Measurements from ENCODE around the gene CLEC17A.
"Not testable (repeated sequence)": the region's sequence is repeated elsewhere in the genome, so short reads cannot be mapped to it uniquely, and the experiment has no call there.

Gene CLEC17A, protein sequence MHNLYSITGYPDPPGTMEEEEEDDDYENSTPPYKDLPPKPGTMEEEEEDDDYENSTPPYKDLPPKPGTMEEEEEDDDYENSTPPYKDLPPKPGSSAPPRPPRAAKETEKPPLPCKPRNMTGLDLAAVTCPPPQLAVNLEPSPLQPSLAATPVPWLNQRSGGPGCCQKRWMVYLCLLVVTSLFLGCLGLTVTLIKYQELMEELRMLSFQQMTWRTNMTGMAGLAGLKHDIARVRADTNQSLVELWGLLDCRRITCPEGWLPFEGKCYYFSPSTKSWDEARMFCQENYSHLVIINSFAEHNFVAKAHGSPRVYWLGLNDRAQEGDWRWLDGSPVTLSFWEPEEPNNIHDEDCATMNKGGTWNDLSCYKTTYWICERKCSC

DNA sequence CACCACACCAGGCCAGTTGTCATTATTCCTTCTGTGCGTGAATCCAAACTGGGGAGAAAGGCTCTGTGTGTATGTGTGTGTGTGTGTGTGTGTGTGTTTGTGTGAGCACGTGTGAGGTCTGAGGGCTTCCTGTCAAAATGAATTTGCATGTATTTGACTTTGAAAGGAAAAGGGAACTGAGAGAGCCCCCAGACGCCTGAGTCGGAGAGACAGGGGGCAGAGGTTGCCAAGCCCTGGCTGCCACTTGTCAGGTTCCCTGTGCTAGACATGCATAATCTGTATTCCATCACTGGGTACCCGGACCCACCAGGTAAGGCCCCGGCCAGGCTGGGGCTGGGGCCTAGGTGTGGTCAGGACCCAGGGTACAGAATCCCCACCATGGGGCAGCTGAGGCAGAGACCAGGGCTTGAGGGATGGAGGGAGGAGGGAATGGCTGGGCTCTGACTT lies at the start of gene CLEC17A:
Gene CLEC17A (plus strand): TSS at position 191 of the 447 bp plus-strand sequence. CDS start 77 bp downstream, at position 268.
- DNase-seq (ENCODE audit: low read depth in 2 of 2, low spot score in 1 of 2): no peak

DNA sequence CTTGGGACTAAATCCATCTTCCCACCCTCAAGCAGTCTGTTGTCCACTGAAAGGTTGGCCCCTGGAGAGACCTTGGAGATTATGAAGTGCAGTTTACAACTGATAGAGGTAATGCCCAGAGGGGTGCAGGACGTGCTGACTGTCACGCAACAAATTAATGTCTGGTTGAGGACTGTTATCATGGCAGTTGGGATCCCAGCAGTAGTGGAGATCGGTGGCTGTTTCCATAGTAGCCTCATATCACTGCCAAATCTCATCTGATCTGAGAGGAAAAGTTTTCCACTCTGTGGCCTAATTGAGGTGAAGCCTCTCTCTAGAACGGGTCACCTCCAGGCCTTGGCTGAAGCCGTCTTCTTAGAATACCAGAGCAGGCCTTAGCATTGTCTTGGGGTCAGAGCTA lies 49.4 kb upstream of the CLEC17A start:
- no peak for DNase-seq (ENCODE audit: low read depth in 2 of 2, low spot score in 1 of 2)

DNA sequence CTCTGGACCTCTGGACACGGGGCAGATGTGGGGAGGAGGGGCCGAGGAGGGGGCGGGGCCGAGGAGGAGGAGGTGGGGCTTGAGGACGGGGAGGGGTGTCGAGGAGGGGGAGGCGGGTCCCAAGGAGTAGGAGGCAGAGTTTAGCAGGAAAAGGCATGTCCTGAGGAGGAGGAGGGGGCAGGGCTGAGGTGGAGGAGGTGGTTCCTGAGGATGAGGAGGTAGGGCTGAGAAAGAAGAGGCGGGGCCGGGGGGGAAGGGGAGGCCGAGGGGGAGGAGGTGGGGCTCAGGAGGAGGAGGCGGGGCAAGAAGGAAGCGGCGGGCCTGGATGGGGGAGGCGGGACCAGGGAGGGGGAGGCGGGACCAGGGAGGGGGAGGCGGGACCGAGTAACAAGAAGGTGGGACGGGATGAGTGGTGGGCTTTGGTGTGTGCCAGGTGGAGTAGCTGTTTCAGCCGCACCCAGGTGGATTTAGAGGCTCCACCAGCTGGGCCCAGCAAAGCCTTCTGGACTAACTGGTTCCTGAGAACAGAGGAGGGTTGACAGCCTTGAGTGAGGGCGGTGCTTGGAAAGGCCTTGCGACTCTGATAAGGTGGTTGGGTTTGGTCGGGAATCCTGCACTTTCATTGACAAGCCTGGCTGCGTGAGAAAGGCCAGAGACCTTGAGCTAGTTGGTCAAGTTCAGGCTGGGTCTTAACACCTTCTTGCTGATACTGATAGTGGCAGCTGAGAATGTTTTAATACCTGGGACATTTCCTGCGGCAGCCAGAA lies 45.8 kb upstream of the CLEC17A start:
- no peak for DNase-seq (ENCODE audit: low read depth in 2 of 2, low spot score in 1 of 2)

DNA sequence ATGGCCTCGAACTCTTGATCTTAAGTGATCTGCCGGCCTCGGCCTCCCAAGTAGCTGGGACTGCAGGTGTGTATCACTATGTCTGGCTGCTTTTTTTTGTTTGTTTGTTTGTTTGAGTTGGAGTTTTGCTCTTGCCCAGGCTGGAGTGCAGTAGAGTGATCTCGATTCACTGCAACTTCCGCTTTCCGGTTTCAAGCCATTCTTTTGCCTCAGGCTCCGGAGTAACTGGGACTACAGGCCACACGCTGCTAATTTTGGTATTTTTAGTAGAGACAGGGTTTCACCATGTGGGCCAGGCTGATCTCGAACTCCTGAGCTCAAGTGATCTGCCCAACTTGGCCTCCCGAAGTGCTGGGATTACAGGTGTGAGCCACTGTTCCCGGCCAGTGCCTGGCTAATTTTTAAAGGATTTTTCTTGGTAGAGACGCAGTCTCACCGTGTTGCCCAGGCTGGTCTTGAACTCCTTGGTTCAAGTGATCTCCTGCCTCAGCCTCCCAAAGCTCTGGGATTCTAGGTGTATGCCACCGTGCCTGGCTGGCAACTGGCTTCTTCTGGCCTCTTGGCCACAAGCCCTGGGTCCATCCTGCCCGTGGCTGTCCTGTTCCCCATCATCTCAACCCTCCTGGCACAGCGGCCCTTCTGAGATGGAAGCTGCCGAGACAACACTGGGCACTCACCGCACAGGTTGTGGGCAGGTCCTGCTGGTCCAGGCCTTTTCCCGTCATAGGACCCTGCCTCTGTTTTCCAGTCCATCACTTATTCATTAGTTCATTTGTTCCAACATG lies 42.0 kb upstream of the CLEC17A start:
- no peak for DNase-seq (ENCODE audit: low read depth in 2 of 2, low spot score in 1 of 2)

DNA sequence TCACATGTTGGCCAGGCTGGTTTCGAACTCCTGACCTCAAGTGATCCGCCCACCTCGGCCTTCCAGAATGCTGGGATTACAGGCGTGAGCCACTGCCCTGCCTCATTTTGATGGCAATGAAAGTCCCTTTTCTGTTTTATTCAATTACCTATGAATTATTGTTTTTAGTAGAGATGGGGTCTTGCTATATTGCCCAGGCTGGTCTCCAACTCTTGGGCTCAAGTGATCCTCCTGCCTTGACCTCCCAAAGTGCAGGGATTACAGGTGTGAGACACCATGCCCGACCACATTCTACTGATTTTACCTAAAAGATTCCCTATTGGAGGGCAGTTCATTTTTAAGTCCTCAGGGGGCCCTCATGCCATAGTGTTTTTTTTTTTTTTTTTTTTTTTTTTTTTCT lies 40.9 kb upstream of the CLEC17A start:
- not testable (repeated sequence) for DNase-seq (ENCODE audit: low read depth in 2 of 2, low spot score in 1 of 2)

DNA sequence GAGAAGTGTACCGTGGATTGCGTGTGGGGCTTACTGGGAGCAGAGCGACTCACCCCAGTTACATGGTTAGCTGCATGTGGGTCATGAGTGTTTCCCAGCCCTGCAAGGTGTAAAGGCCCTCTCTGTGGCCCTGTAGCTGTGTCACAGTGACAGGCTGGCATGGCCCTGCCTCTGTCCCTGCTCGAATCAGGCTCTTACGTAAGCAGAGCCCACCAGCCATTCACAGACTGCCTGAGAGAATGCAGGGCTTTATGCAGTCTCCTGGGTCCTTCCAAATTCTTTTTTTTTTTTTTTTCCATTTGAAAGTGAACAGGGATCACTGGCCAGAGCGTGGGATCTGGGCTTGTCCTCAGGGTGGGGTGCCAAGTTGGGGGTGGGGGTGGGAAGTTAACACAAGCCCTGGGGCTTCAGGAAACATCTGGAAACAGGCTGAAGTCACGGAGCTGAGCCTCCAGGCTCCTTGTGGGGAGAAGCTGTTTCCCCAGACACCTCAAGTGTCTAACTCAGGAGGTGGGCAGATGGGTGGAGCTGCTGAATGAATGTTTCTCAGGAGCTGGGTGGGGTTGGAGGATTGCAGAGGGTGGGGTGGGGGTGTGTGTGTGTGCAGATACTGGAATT lies 40.1 kb upstream of the CLEC17A start:
- no peak for DNase-seq (ENCODE audit: low read depth in 2 of 2, low spot score in 1 of 2)

DNA sequence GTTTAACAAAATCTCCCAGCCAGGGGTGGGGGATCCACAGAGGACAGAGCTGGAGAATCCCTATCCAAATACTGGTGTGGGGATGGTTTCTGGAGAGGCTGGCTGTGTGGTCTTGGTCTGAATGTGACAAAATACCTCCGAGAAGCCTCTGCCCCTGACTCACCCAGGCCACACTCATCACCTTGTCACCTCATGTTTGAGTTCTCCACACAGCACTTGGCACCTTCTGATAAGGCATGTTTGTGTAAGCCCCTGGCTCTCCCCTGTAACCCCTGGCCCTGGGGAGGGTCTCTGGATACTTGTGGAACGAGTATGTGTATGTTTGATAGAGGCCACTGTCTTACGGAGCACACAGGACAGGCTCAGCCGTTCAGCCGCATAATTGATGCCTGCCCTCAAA lies 38.8 kb upstream of the CLEC17A start:
- no peak for DNase-seq (ENCODE audit: low read depth in 2 of 2, low spot score in 1 of 2)

DNA sequence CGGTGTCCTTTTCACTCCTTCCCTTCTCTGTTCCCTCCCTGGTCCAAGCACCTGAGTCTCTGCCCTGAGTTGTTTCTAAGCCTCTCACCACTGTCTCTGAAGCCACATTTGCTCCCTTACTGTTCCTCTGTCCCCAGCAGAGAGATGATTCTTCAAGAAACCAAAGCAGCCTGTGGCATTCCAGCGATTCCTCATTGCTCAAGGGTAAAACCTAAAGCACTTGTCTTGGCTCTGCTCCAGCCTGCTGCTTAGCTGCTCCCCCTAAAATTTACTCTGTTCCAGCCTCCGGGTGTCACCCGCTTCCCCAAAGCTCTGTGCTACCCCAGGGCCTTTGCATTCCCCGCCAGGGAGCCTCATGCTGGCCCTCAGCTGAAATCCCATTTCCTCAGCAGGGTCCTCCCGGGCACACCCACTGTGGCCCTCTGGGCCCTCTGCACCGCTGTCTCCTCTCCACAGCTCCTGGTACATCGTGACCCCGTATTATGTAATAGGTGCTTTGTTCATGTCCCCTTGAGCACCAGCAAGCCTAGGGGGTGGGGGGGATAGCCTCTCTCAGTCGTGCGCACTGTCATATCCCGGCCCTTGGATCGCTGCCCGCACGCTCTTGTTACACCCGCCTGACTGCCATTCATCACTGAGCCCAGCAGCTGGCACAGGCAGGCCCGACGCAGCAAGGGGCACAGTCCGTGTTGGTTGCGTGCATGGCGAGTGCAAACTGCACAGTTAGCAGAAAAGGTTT lies 37.7 kb upstream of the CLEC17A start:
- DNase-seq (ENCODE audit: low read depth in 2 of 2, low spot score in 1 of 2): no peak

DNA sequence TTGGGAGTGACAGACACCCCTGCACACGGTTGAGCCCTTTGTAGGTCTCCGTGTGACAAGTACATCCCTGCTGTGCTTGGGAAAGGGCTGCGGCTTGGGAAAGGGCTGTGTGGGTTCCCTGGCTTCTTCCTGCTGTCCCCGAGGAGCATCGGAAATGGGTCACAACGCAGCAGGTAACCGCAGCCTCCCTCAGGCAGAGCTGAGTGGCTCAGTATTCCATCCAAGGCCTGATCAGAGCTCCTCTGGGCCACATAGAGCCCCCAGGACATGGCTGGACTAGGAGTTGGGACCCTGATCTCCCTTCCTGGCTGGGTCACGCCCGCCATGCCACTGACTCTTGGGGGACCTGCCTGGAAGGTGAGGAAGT lies 37.2 kb upstream of the CLEC17A start:
- no peak for DNase-seq (ENCODE audit: low read depth in 2 of 2, low spot score in 1 of 2)

DNA sequence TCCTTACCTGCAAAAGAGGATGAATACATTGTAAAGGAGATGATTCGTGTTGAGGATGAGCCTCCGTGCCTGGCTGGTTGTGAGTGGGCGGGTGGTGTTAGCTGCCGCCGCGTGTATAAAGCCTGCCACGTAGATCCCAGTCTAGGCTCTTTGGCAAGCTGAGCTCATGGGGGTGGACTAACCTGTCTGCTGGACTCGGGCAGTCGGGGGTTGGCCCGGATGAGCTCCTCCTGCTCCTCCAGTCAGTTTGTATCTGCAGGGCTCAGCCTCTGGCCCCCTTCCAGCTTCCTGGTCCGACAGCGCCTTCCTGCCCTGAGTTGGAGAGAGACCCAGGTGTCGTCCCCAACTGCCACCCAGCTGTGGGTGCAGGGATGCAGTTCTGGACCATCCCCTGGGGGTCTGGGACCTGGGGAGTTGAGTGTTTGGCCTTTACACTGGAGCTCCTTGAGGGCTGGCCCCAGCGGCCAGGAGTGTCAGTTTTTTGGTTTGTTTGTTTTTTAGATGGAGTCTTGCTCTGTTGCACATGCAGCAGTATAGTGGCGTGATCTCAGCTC lies 32.6 kb upstream of the CLEC17A start:
- DNase-seq (ENCODE audit: low read depth in 2 of 2, low spot score in 1 of 2): no peak

DNA sequence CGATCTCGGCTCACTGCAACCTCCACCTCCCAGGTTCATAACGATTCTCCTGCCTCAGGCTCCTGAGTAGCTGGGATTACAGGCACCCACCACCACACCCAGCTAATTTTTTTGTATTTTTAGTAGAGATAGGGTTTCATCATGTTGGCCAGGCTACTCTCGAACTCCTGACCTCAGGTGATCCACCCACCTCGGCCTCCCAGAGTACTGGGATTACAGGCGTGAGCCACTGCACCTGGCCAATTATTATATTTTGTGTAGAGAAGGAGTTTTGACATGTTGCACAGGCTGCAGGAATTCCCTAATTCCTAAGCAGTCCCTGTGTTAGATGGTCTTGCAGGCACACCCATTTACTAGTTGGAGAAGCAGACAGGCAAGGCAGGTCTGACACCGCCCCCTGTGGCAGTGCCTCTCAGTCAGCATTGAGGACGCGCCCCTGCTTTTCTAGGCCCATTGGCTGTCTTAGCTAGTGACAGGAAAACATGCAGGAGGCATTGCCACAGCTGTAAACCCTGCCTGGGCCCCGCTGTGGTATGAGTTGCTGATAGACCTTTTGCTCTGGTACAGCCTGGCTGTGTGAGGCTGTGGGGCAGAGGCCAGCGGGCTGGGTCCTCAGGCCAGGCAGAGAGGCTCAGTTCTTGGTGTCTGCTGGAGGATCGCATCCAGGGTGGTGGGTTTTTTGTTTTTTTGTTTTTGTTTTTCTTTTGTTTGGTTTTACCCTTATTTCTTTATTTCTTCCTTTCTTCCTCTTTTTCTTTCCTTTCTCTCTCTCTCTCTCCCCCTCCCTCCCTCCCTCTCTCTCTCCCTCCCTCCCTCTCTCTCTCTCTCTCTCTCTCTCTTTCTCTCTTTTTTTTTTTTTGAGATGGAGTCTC lies 31.5 kb upstream of the CLEC17A start:
- peak; percentile 54 to 67 for DNase-seq (ENCODE audit: low read depth in 2 of 2, low spot score in 1 of 2)

DNA sequence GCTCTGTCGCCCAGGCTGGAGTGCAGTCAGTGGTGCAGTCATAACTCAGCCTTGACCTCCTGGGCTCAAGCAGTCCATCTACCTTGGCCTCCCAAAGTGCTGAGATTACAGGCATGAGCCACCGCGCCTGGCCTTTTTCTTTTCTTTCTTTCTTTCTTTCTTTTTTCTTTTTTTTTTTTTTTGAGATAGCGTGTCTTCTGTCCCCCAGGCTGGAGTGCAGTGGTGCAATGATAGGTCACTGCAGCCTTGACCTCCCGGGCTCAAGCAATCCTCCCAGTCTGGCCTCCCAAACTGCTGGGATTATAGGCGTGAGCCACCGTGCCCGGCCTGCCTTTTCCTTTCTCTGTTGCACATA lies 30.9 kb upstream of the CLEC17A start:
- DNase-seq (ENCODE audit: low read depth in 2 of 2, low spot score in 1 of 2): not testable (repeated sequence)

DNA sequence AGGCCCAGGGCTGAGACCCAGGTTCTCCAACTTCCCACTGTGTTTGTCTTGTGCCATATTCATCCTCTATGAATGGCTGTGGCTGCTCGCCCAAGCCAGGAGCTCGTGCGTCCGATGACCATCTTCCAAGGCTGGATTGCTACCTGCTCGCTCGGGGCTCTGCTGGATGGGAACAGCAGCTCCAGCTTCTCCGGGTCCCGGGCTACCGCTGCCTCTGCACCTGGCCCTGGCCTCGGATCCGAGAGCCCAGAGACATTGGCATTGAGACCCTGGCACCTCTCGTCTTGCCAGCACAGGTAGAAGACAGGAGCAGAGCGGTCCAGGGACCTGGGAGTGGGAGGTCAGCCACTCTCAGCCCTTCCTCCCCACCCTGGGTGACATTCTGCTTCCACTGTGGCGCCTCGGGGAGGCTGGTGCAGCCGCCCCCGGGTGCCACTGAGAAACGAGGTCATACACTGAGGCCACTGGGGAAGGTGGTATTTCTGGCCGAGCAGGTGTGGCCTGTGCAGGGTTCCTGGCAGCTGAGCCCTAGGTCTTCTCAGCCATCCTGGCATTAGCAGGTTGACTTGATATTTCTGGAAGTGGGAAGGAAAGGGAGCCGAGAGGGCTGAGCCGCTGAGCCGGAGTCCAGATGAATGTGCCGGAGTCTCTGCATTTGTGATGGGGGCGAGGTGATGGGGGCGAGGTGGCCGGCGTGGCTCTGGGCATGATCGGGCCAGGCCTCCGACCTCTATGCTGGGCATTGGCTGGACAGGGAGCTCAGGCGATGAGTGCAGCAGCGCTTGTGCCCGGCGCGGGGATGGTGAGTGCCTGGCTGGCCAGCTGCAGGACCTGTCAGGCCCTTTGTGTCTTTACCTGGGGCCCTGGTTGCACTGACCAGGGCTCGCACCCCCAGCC lies 29.6 kb upstream of the CLEC17A start:
- no peak for DNase-seq (ENCODE audit: low read depth in 2 of 2, low spot score in 1 of 2)

DNA sequence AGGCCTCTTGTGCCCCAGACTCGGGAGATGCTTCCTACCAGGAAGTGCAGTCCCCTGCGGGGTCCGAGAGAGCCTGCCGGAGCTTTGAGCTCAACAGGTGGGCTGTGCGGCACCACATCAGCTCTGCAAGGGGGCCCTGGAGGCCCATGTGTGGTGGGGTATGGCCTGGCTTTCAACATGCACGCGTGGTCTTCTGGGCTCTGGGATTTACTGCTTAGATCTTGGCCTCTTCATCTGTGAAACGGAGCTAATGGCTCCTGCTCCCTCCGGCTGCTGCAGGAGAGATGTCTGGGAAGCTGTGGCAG lies 29.0 kb upstream of the CLEC17A start:
- no peak for DNase-seq (ENCODE audit: low read depth in 2 of 2, low spot score in 1 of 2)

DNA sequence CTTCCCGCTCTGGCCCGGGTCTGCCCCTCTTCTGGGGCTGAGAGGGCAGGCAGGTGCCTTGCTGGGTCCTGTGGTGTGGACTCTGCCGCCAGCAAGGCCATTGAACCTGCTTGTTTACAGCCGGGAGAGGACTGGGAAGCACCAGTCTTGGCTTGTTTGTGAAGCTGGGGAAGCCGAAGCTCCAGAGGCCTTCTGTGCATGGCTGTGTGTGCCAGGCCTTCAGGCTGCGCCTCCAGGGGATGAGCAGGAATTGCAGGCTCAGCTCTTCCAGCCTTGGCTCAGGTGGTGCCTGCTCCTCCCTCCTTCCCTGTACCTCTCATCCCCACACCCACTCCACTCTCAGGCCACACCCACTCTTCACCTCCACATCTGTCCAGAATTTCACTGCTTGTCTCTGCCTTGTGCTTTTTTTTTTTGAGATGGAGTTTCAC lies 28.5 kb upstream of the CLEC17A start:
- no peak for DNase-seq (ENCODE audit: low read depth in 2 of 2, low spot score in 1 of 2)

DNA sequence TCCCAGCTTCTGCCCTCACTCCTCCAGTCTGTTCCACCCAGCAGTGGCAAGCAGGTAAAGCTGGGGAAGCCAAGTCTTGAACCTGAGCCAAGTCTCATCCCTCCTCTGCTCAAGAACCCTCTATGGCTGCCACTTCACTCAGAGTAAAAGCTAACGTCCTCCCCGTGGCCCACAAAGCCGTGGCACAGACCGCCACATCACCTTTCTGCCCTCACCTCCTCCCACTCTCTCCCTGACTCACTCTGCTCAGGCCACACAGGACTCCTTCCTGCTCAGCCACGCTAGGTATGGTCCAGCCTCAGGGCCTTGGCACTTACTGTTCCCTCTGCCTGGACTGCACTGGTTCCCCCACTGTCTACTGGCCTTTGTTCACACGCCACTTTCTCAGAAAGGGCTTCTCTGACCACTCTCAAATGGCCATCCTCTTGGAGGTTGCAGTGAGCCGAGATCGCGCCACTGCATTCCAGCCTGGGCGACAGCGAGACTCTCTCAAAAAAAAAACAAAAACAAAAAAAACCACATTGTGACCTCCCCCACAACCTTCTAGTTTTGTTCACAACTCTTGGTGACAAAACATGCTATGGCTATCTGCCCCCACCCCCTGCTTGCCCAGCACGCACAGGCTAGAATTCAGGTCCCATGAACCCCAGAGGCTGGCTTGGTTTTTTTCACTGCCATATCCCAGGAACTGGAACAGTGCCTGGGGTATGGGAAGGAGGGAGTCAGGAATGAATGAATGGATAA lies 26.8 kb upstream of the CLEC17A start:
- DNase-seq (ENCODE audit: low read depth in 2 of 2, low spot score in 1 of 2): no peak

DNA sequence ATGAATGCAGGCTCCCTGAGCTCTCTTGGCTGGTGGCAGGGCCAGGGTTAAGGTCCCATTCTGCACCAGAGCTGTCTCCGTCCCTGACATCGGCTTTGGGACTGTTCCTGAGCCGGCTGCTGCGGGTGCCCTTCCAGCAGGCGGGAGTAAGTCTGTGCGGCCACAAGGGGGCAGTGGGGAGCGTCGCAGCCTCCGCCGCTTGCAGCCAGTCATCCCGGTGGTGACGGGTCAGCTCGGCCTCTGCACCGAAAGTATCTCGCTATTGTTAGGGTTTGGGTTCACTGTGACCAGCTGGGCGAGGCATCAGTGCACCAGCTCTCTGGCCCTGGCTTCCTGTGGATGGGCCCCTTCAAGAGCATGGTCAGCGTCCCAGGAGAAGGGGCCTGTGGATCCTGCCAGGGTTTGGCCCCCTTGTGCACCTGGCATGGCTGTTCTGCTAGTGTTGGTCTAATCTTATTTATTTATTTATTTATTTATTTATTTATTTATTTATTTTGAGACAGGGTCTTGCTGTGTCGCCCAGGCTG lies 26.2 kb upstream of the CLEC17A start:
- DNase-seq (ENCODE audit: low read depth in 2 of 2, low spot score in 1 of 2): peak; percentile 45 to 46

Measured in stimulated activated CD8-positive, alpha-beta memory T cell treated with anti-CD3 and anti-CD28 coated beads, Interleukin-4, amount 100 ng/mL, for 1 hour (primary cell).